ENCODE results near the gene C3orf18. TPM values are rescaled to one million over a fixed set of nuclear protein-coding genes. Genes with fewer than 3 reads are reported as not detected.

C3orf18 gene
- total and polyA plus RNA-seq, 9 of the 15 experiments (the other 6 are each of a cell fraction or from before 2014, with no cell fraction given), result 0.01 to 2.3 (median 0.94) TPM

- Histone ChIP-seq H3K4me2 (ENCODE audit: insufficient read depth, low read length) (no peak overlapping the region), H3K79me2 (ENCODE audit: control insufficient read depth, insufficient read depth, low read length) (no peaks in the 10 kb centered on the region), H3K9me3 (replicated peaks; ENCODE audit: control insufficient read depth, insufficient read depth, low read depth, low read length) (no peaks in the 10 kb centered on the region), H3K36me3 (ENCODE audit: control insufficient read depth, insufficient read depth, low read length) (no peaks in the 10 kb centered on the region), H2AFZ (ENCODE audit: low read depth, low read length) (no peak overlapping the region), H3K27me3 (ENCODE audit: control insufficient read depth in 2 of 2, insufficient read depth in 2 of 2, low read length in 2 of 2) (peaks cover 5 to 70% of the 10 kb centered on the region in 2 experiments; a peak in 3 of 5 replicates), H3K9me1 (ENCODE audit: control insufficient read depth, insufficient read depth, low read length) (no peaks in the 10 kb centered on the region), H3K9ac (ENCODE audit: insufficient read depth in 1 of 2, low read depth in 2 of 2, low read length in 2 of 2) (no peak overlapping the region), H4K20me1 (replicated peaks; ENCODE audit: control insufficient read depth, insufficient read depth, low read length) (0 out of 2 replicates have a peak, but pooled peaks cover 3% of the 10 kb centered on the region), H3K4me1 (replicated peaks in 1 of 2; ENCODE audit: control insufficient read depth in 2 of 2, insufficient read depth in 2 of 2, low read length in 2 of 2) (peaks cover 0 to 12% of the 10 kb centered on the region in 2 experiments; a peak in 2 of 5 replicates), H3K4me3 (no peak overlapping the region), H3K27ac (ENCODE audit: extremely low read depth, low read depth, low read length) (no peak overlapping the region)
- CTCF ChIA-PET (ENCODE audit: low intra/inter-chr PET ratio), result no interaction called here
- BruUV-seq (replicated peaks), result no TSS peak
- TF ChIP-seq MED1 (CRISPR knock-in tag; IDR thresholded peaks at IDR 0.05; ENCODE audit: borderline replicate concordance), result no peak
- POLR2A ChIA-PET, result no interaction called here
- no peak for ATAC-seq
- DNase-seq (ENCODE audit: extremely low read depth in 1 of 4, low spot score in 3 of 4), result no peak
- intact Hi-C loops (cut with micrococcal nuclease) (no loop called here), in situ Hi-C loops (cut with MboI) (loop anchor here (5.0 kb wide), 1 partner anchor 35 kb away; no protein-coding TSS in a partner anchor)
- no peak for FAIRE-seq
- WGBS (ENCODE audit: insufficient coverage, low coverage, missing lambda C conversion rate), result 0% methylated on average over 1 of the region's 3 CpGs
These were observed 55.4 kb downstream of the C3orf18 start for GRCh38 chr3:50512131-50512530.

DNA sequence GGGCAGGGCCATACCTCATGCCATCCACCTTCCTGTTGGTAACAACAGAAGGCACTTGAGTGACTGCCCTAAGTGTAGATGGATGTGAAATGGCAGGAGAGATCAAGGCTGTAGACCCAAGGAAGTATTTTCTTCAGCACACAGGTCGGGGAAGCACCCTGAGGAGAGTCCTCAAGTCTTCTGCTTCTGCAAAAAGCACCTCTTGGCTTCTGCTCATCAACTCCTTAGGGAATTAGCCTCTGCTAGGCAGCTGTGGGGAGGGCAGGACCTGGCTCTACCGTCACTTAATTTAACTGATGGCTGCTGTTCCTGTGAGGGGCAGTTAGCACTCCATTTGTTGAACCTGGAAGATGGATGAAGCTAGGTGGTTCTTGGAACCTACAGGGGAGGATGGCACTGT is 57.2 kb downstream of the C3orf18 start:
- CTCF ChIA-PET (ENCODE audit: low intra/inter-chr PET ratio), result no interaction called here

More for the DNA sequence above, 57.2 kb downstream of the C3orf18 start:
- in situ Hi-C loops (cut with MboI), result loop anchor here (5.0 kb wide), 1 partner anchor 37 kb away; no protein-coding TSS in a partner anchor
- Histone ChIP-seq H2AFZ (ENCODE audit: low read depth, low read length) (no peak overlapping the region), H3K4me3 (no peak overlapping the region), H3K36me3 (ENCODE audit: control insufficient read depth, insufficient read depth, low read length) (no peaks in the 10 kb centered on the region), H4K20me1 (replicated peaks; ENCODE audit: control insufficient read depth, insufficient read depth, low read length) (0 out of 2 replicates have a peak, but pooled peaks cover 3% of the 10 kb centered on the region), H3K27me3 (ENCODE audit: control insufficient read depth in 2 of 2, insufficient read depth in 2 of 2, low read length in 2 of 2) (peaks cover 5 to 71% of the 10 kb centered on the region in 2 experiments; a peak in 3 of 5 replicates), H3K4me1 (replicated peaks in 1 of 2; ENCODE audit: control insufficient read depth in 2 of 2, insufficient read depth in 2 of 2, low read length in 2 of 2) (no peaks in the 10 kb centered on the region; a peak in 1 of 5 replicates), H3K4me2 (ENCODE audit: insufficient read depth, low read length) (no peak overlapping the region), H3K9ac (ENCODE audit: insufficient read depth in 1 of 2, low read depth in 2 of 2, low read length in 2 of 2) (no peak overlapping the region), H3K9me1 (ENCODE audit: control insufficient read depth, insufficient read depth, low read length) (no peaks in the 10 kb centered on the region), H3K27ac (ENCODE audit: extremely low read depth, low read depth, low read length) (no peak overlapping the region), H3K9me3 (replicated peaks; ENCODE audit: control insufficient read depth, insufficient read depth, low read depth, low read length) (no peaks in the 10 kb centered on the region), H3K79me2 (ENCODE audit: control insufficient read depth, insufficient read depth, low read length) (no peaks in the 10 kb centered on the region)
- intact Hi-C loops (cut with micrococcal nuclease), result no loop called here
- TF ChIP-seq CCAR2 (IDR thresholded peaks at IDR 0.05; ENCODE audit: low read depth, low read length), result no peak
- TF ChIP-seq ZNF449 (CRISPR knock-in tag; IDR thresholded peaks at IDR 0.05), result no peak
- TF ChIP-seq RAD51 (IDR thresholded peaks at IDR 0.05; ENCODE audit: borderline replicate concordance, low read depth), result no peak
- no peak for TF ChIP-seq COPS2 (conservative IDR thresholded peaks at IDR 0.05)
- no peak for FAIRE-seq
- WGBS (ENCODE audit: insufficient coverage, low coverage, missing lambda C conversion rate), result 10% methylated on average over 1 of the region's 2 CpGs
- POLR2A ChIA-PET, result interaction anchor here (0.5 to 1.0 kb wide), 3 partner anchors 12 to 840 kb away, joined by 3 read pairs; no protein-coding TSS in a partner anchor
- no peak for DNase-seq (ENCODE audit: extremely low read depth in 1 of 4, low spot score in 3 of 4)
- ATAC-seq, result no peak
- no TSS peak for BruUV-seq (replicated peaks)
